Activated naive CD8-positive, alpha-beta T cell treated with anti-CD3 and anti-CD28 coated beads, Interleukin-2, amount 10 ng/mL, durations not matched to agents 7 days and 5 days (primary cell): ENCODE data around the gene GABRG3. TPM values are rescaled to one million over a fixed set of nuclear protein-coding genes. Genes with fewer than 3 reads are reported as not detected.

ENCODE experiments used
- ATAC-seq: fragments of 150-1000 bp; cut with Tn5 transposase; one replicate; pipeline ENCODE4 v1.10.0; 2021; ENCODE audit warnings: low read depth, moderate library complexity
- POLR2A ChIA-PET: fragments of 350-600 bp; sonication (Branson Sonifier 250); formaldehyde crosslinking; loops from one replicate; lab custom pipeline; 2021; ENCODE audit warnings: antibody characterized with exemption; lab: Charles Lee
- DNase-seq: peaks from one replicate; pipeline ENCODE4 v3.0.0; 2021
- H3K27ac Mint-ChIP-seq: one replicate; pipeline ENCODE4 v1.8.0; 2022; ENCODE audit warnings: mild to moderate bottlenecking, mixed read lengths
- H3K27me3 Mint-ChIP-seq: one replicate; pipeline ENCODE4 v1.8.0; 2022; ENCODE audit warnings: mild to moderate bottlenecking, moderate library complexity, mixed read lengths
- H3K36me3 Mint-ChIP-seq: one replicate; pipeline ENCODE4 v1.8.0; 2021; ENCODE audit warnings: mild to moderate bottlenecking, mixed read lengths
- H3K4me1 Mint-ChIP-seq: one replicate; pipeline ENCODE4 v1.8.0; 2021; ENCODE audit warnings: mixed read lengths
- H3K4me3 Mint-ChIP-seq: one replicate; pipeline ENCODE4 v1.8.0; 2022; ENCODE audit warnings: mild to moderate bottlenecking, moderate library complexity, mixed read lengths
- H3K9me3 Mint-ChIP-seq: one replicate; pipeline ENCODE4 v1.8.0; 2021; ENCODE audit warnings: mixed read lengths
- total RNA-seq, 2 experiments: library from RNA; stranded (reverse); gene quantifications; one replicate each; pipeline ENCODE4 v1.2.3, GENCODE V29; 2021

GABRG3 gene
- not detected for total RNA-seq

GRCh38 chr15:26970712-26971210 is at the start of gene GABRG3:
TSS of gene GABRG3 (plus strand) at chr15:26971181.
- no peak within 1 kb of the TSS for H3K4me3 Mint-ChIP-seq
- H3K27ac Mint-ChIP-seq: no peak within 1 kb of the TSS
- ATAC-seq (no peak), DNase-seq (no peak)
- no peaks in the 10 kb centered on the region for H3K4me1 Mint-ChIP-seq
- POLR2A ChIA-PET: no interaction called here
- H3K36me3 Mint-ChIP-seq: no peaks in the 10 kb centered on the region
- H3K9me3 Mint-ChIP-seq: peaks cover 4% of the 10 kb centered on the region
- peaks cover 23% of the 10 kb centered on the region for H3K27me3 Mint-ChIP-seq

GRCh38 chr15:26921433-26921832 is 49.5 kb upstream of the GABRG3 start:
- no peak for ATAC-seq
- Mint-ChIP-seq H3K9me3 (no peaks in the 10 kb centered on the region), H3K36me3 (no peaks in the 10 kb centered on the region), H3K4me1 (no peaks in the 10 kb centered on the region), H3K27me3 (no peaks in the 10 kb centered on the region), H3K27ac (no peak overlapping the region), H3K4me3 (no peak overlapping the region)
- POLR2A ChIA-PET: no interaction called here
- no peak for DNase-seq

- no peak overlapping the region for H3K27ac Mint-ChIP-seq
- H3K36me3 Mint-ChIP-seq: no peaks in the 10 kb centered on the region
- no peak for ATAC-seq
- POLR2A ChIA-PET: no interaction called here
- DNase-seq: no peak
- no peaks in the 10 kb centered on the region for H3K4me1 Mint-ChIP-seq
- H3K4me3 Mint-ChIP-seq: no peak overlapping the region
- no peaks in the 10 kb centered on the region for H3K9me3 Mint-ChIP-seq
- no peaks in the 10 kb centered on the region for H3K27me3 Mint-ChIP-seq
These were observed 44.9 kb upstream of the GABRG3 start for GRCh38 chr15:26926081-26926480.

GRCh38 chr15:26928051-26928450 is 42.9 kb upstream of the GABRG3 start:
- Mint-ChIP-seq H3K27ac (no peak overlapping the region), H3K9me3 (no peaks in the 10 kb centered on the region), H3K36me3 (no peaks in the 10 kb centered on the region), H3K4me3 (no peak overlapping the region), H3K27me3 (no peaks in the 10 kb centered on the region), H3K4me1 (no peaks in the 10 kb centered on the region)
- DNase-seq (no peak), ATAC-seq (no peak)
- POLR2A ChIA-PET: no interaction called here

- POLR2A ChIA-PET: no interaction called here
- H3K9me3 Mint-ChIP-seq: no peaks in the 10 kb centered on the region
- DNase-seq (no peak), ATAC-seq (no peak)
- no peaks in the 10 kb centered on the region for H3K27me3 Mint-ChIP-seq
- H3K4me3 Mint-ChIP-seq: no peak overlapping the region
- H3K4me1 Mint-ChIP-seq: no peaks in the 10 kb centered on the region
- no peaks in the 10 kb centered on the region for H3K36me3 Mint-ChIP-seq
- H3K27ac Mint-ChIP-seq: no peak overlapping the region
These were observed 41.4 kb upstream of the GABRG3 start for GRCh38 chr15:26929588-26929987.

- POLR2A ChIA-PET: no interaction called here
- DNase-seq: no peak
- no peaks in the 10 kb centered on the region for H3K4me1 Mint-ChIP-seq
- no peaks in the 10 kb centered on the region for H3K27me3 Mint-ChIP-seq
- no peak for ATAC-seq
- no peak overlapping the region for H3K27ac Mint-ChIP-seq
- H3K36me3 Mint-ChIP-seq: no peaks in the 10 kb centered on the region
- H3K9me3 Mint-ChIP-seq: no peaks in the 10 kb centered on the region
- H3K4me3 Mint-ChIP-seq: no peak overlapping the region
These were observed 36.1 kb upstream of the GABRG3 start for GRCh38 chr15:26934848-26935247.

GRCh38 chr15:26935322-26935721 is 35.7 kb upstream of the GABRG3 start:
- DNase-seq: no peak
- H3K27me3 Mint-ChIP-seq: no peaks in the 10 kb centered on the region

GRCh38 chr15:26936502-26936901 is 34.5 kb upstream of the GABRG3 start:
- no peaks in the 10 kb centered on the region for H3K9me3 Mint-ChIP-seq
- H3K27ac Mint-ChIP-seq: no peak overlapping the region
- no peak overlapping the region for H3K4me3 Mint-ChIP-seq
- no peaks in the 10 kb centered on the region for H3K27me3 Mint-ChIP-seq
- DNase-seq (no peak), ATAC-seq (no peak)
- POLR2A ChIA-PET: no interaction called here
- no peaks in the 10 kb centered on the region for H3K36me3 Mint-ChIP-seq
- H3K4me1 Mint-ChIP-seq: no peaks in the 10 kb centered on the region

More at GRCh38 chr15:26935322-26935721, 35.7 kb upstream of the GABRG3 start:
- H3K27ac Mint-ChIP-seq: no peak overlapping the region
- POLR2A ChIA-PET: no interaction called here
- no peak overlapping the region for H3K4me3 Mint-ChIP-seq
- no peaks in the 10 kb centered on the region for H3K36me3 Mint-ChIP-seq
- no peak for ATAC-seq
- no peaks in the 10 kb centered on the region for H3K9me3 Mint-ChIP-seq
- H3K4me1 Mint-ChIP-seq: no peaks in the 10 kb centered on the region

- no peaks in the 10 kb centered on the region for H3K27me3 Mint-ChIP-seq
- no peak overlapping the region for H3K4me3 Mint-ChIP-seq
- no peak for DNase-seq
- H3K9me3 Mint-ChIP-seq: no peaks in the 10 kb centered on the region
- H3K36me3 Mint-ChIP-seq: no peaks in the 10 kb centered on the region
- POLR2A ChIA-PET: no interaction called here
- H3K4me1 Mint-ChIP-seq: no peaks in the 10 kb centered on the region
- H3K27ac Mint-ChIP-seq: no peak overlapping the region
- ATAC-seq: no peak
These were observed 33.8 kb upstream of the GABRG3 start for GRCh38 chr15:26937134-26937533.

- no peak overlapping the region for H3K27ac Mint-ChIP-seq
- no peak overlapping the region for H3K4me3 Mint-ChIP-seq
- H3K9me3 Mint-ChIP-seq: no peaks in the 10 kb centered on the region
- no peaks in the 10 kb centered on the region for H3K4me1 Mint-ChIP-seq
- POLR2A ChIA-PET: no interaction called here
- no peaks in the 10 kb centered on the region for H3K27me3 Mint-ChIP-seq
- H3K36me3 Mint-ChIP-seq: no peaks in the 10 kb centered on the region
- no peak for DNase-seq
- ATAC-seq: no peak
These were observed 31.6 kb upstream of the GABRG3 start for GRCh38 chr15:26939398-26939797.

- Mint-ChIP-seq H3K9me3 (no peaks in the 10 kb centered on the region), H3K36me3 (no peaks in the 10 kb centered on the region), H3K4me1 (no peaks in the 10 kb centered on the region), H3K27ac (no peak overlapping the region), H3K27me3 (no peaks in the 10 kb centered on the region), H3K4me3 (no peak overlapping the region)
- no peak for ATAC-seq
- no peak for DNase-seq
- POLR2A ChIA-PET: no interaction called here
These were observed 29.5 kb upstream of the GABRG3 start for GRCh38 chr15:26941489-26941888.

- DNase-seq (no peak), ATAC-seq (no peak)
- H3K9me3 Mint-ChIP-seq: no peaks in the 10 kb centered on the region
- POLR2A ChIA-PET: no interaction called here
- no peaks in the 10 kb centered on the region for H3K36me3 Mint-ChIP-seq
- no peaks in the 10 kb centered on the region for H3K4me1 Mint-ChIP-seq
- H3K27me3 Mint-ChIP-seq: no peaks in the 10 kb centered on the region
- no peak overlapping the region for H3K4me3 Mint-ChIP-seq
- H3K27ac Mint-ChIP-seq: no peak overlapping the region
These were observed 27.1 kb upstream of the GABRG3 start for GRCh38 chr15:26943866-26944265.

- Mint-ChIP-seq H3K36me3 (no peaks in the 10 kb centered on the region), H3K4me3 (no peak overlapping the region), H3K9me3 (no peaks in the 10 kb centered on the region), H3K27me3 (no peaks in the 10 kb centered on the region), H3K4me1 (no peaks in the 10 kb centered on the region), H3K27ac (no peak overlapping the region)
- DNase-seq (no peak), ATAC-seq (no peak)
- POLR2A ChIA-PET: no interaction called here
These were observed 25.9 kb upstream of the GABRG3 start for GRCh38 chr15:26945046-26945445.

- ATAC-seq: no peak
- H3K9me3 Mint-ChIP-seq: peaks cover 5% of the 10 kb centered on the region
- no peaks in the 10 kb centered on the region for H3K4me1 Mint-ChIP-seq
- H3K36me3 Mint-ChIP-seq: no peaks in the 10 kb centered on the region
- H3K27ac Mint-ChIP-seq: no peak overlapping the region
- POLR2A ChIA-PET: no interaction called here
- H3K27me3 Mint-ChIP-seq: no peaks in the 10 kb centered on the region
- no peak for DNase-seq
- no peak overlapping the region for H3K4me3 Mint-ChIP-seq
These were observed 21.0 kb upstream of the GABRG3 start for GRCh38 chr15:26950001-26950400.

- Mint-ChIP-seq H3K4me1 (no peaks in the 10 kb centered on the region), H3K27me3 (no peaks in the 10 kb centered on the region), H3K36me3 (no peaks in the 10 kb centered on the region), H3K9me3 (peaks cover 5% of the 10 kb centered on the region), H3K4me3 (no peak overlapping the region), H3K27ac (no peak overlapping the region)
- POLR2A ChIA-PET: no interaction called here
- no peak for DNase-seq
- no peak for ATAC-seq
These were observed 16.6 kb upstream of the GABRG3 start for GRCh38 chr15:26954403-26954802.
